Muscle of back (tissue), 11 donors: ENCODE data around the gene PMP22. TPM values are rescaled to one million over a fixed set of nuclear protein-coding genes. Genes with fewer than 3 reads are reported as not detected.
"Not testable (repeated sequence)": the region's sequence is repeated elsewhere in the genome, so short reads cannot be mapped to it uniquely, and the experiment has no call there.

Experiments
- DNase-seq, 3 donors: peaks; one replicate each; pipeline versions ENCODE4 v3.0.0 to v3.0.0-alpha.2; 2013
- polyA plus RNA-seq, 10 donors: library from polyadenylated mRNA; unstranded; fragments of 120-200 nt; gene quantifications; one replicate each; pipeline ENCODE4 v1.2.1, GENCODE V29; 2013; ENCODE audit not compliant: insufficient read length in 10 of 10

PMP22 gene
- polyA plus RNA-seq, 10 donors = 196 to 302 (median 219) TPM

DNA sequence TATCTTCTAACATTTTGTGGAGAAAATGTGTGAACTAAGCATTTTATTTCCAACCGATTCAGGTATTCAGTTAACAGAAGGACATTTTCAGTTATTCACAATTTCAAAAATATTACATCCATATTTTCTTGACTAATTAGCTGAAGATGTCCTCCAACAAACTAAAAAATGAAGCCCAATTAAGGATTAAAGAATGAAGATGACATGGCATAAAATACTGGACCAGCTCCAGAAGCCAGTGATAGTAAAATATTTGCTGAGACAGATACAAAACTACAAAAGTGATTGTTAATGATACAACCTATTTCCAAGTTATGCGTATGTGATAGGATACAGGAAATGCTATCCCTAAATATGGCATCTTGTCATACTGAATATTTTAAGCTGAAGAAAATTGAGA is 48.6 kb downstream of the PMP22 start:
- no peak for DNase-seq

DNA sequence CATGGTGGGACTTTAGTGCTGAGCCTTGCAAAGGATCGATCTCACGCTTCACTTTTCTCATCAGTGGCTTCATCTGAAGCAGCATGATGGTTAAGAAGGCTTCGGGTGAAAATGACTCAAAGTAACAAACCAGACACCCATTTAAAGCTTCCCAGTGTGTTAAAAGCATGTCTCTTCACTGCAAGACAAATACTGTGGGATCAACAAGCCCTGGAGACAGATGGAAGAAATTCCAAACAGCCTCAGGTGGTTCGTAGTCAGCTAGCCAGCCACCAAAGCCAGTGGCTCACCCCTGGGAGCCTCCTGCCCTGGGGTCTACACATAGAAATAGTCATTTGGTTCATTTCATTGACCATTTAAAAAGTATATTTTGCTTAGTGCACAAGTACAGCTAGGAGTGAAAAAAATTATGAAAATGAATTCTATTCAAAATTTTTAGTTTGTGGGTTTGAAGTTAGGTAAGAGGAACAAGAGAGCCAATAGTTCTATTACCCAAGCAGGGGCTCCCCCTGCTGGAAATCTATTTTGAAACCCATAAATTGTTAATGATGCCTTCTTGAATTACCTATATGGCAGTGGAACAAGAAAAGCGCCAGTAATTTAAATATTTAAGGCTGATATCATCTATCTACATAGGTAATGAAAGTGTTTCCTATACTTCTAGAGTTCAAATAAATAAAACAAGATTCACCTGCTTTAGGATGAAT is 51.6 kb downstream of the PMP22 start:
- peak in 1 of 3 donors; percentile 26 for DNase-seq

DNA sequence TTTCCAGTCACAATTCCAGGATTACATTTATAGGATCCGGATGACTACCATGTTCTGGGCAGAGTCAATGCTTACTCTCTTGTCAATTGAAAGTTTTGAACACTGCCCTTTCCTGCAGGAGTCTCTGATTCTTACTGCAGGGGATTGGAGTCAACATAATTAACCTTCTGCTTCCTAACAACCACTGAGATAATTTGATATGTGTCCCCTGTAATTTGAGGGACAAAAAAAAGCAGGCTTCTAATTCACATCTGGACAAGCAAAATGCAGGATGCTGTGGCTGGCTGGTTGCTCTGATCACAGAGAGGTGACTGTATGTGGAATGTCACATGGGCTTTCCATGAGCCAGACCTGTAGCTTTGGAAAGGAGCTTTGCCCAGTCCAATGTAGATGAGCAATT is 54.9 kb downstream of the PMP22 start:
- DNase-seq = no peak

- DNase-seq = not testable (repeated sequence)
Measured at GRCh38 chr17:15203062-15203461, 62.1 kb downstream of the PMP22 start.

DNA sequence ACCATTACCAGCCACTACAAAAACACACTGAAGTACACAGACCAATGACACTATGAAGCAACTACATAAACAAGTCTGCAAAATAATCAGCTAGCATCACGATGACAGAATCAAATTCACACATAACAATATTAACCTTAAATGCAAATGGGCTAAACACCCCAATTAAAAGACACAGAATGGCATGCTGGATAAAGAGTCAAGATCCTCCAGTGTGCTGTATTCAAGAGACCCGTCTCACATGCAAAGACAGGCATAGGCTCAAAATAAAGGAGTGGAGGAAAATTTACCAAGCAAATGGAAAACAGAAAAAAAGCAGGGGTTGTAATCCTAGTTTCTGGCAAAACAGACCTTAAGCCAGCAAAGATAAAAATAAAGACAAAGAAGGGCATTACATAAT is 64.6 kb downstream of the PMP22 start:
- not testable (repeated sequence) for DNase-seq

- DNase-seq = no peak
Measured at GRCh38 chr17:15197229-15197628, 67.9 kb downstream of the PMP22 start.

DNA sequence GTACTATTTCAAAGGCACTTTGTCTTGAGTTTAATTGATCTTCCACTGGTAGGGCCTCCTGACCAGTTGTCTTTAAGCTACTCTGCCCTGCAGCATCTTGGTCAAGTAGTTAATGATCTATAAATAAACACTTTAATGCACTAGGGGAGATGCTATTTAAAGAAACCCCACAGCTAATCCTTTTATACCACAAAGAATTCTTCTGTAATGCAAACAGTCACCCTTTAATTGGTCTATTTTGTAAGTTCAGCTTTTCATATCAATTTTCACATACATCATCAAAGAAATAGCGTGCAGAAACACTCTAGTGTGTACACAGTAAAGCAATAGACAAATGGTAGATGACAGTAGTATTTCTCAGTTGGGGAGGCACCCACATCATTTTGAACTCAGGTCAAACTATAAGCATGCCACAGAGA is 70.3 kb downstream of the PMP22 start:
- peak in 1 of 3 donors; percentile 41 for DNase-seq

GRCh38 chr17:15185625-15185991 is 79.5 kb downstream of the PMP22 start:
- peak; percentile 61 to 81 (median 77) for DNase-seq

DNA sequence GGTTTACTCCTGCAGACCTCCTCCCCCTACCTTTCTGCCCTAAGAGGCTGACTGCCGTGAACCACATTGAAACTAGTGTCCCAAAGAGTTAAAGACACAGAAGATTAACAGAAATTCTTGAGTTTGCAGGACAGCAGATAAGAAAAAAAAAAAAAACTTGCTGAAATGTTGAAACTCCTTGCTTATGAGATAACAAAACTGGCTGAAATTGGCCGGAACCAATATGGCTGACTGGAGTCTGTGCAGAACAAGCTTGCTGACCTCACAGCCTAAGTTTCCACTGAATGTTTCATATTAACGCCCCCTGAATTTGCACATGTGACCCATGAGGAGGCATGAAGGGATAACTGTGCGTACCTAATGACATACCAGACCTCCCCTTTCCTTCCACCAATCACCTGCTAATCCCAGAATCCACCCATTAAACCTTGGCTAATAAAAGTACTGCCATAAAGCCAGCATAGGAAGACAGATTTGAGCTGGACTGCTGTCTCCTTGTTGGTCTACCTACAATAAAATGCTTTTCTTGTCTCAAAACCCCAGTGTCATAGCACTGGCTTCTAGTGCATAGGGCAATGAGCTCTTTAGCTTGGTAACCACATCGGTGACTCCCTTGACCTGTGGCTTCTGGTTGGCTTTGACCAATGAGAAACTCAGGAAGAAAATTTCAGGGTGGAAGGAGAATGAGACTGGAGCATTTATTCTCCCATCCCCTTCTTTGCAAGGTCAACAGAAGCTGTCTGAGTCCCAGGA is 80.1 kb downstream of the PMP22 start:
- no peak for DNase-seq

DNA sequence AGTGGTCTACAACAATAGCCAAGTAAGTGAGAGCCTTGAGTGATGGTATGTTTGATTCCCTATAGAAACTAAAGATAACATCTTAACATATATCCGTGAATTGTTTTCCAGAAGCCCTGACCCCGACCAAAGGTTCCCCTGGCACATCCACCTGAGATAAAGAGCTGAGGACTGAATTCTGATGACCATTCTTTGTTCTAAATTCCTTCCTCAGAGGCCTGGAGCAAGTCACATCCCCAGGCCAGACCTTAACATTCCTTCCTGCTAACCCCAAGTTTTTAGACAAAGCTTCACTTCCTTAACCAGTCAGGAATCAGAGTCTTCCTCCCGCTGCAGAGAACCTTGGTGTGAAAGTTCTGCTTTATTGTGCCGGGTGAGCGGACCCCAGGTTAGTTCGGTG is 83.3 kb downstream of the PMP22 start:
- DNase-seq = no peak

DNA sequence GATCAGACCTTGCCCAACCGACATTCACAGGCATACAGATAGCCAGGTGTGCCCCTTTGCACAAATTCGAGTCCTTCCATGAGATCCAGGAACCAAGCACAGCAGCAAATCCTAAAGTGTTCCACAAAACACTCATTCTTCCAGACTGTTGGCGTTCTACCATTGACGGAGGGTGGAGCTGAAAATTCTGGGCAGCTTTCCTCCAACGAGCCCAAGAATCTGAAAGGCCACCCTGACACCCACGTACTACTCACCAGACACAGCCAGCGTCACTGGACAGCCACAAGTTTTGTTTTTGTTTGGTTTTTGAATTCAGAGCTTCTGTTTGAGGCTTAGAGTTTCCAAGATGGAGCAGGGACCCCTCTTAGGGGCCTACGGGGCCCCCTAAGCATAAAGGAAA is 83.8 kb downstream of the PMP22 start:
- DNase-seq = no peak

GRCh38 chr17:15180121-15180561 is 85.0 kb downstream of the PMP22 start:
- DNase-seq = no peak

Other genes starting within 250 kb of the PMP22 start
- gene TEKT3, start 76.3 kb upstream of the PMP22 start, polyA plus RNA-seq = 1 to 10 TPM in 7 of 10 donors, under 1 TPM in 3; 0.63 to 2.5 (median 1.1) TPM
- 10 to 100 TPM in 1 of 10 donors, 1 to 10 TPM in 8, under 1 TPM in 1; 0.88 to 10.6 (median 2.8) TPM for gene CDRT4, start 202.3 kb upstream of the PMP22 start, polyA plus RNA-seq